Stimulated activated CD4-positive, alpha-beta T cell treated with anti-CD3 and anti-CD28 coated beads, Interleukin-12 subunit alpha, Interleukin-12 subunit beta, amount 100 ng/mL, for 24 hours (primary cell): ENCODE measurements around the gene FAM76B.

ENCODE experiments used
- DNase-seq, 2 experiments: peaks; one replicate each; pipeline ENCODE4 v3.0.0-alpha.2; 2020; ENCODE audit warnings: low read depth in 2 of 2

Gene FAM76B

GRCh38 chr11:95792200-95792599 is 2.6 kb upstream of the FAM76B start:
- DNase-seq, result no peak

GRCh38 chr11:95791709-95792033 is 2.1 kb upstream of the FAM76B start:
- DNase-seq, result no peak

GRCh38 chr11:95790933-95791708 is 1.5 kb upstream of the FAM76B start:
- peak; percentile 28 to 41 for DNase-seq

GRCh38 chr11:95790123-95790932 is 746 bp upstream of the FAM76B start, which contains the start of gene CEP57:
TSS of gene CEP57 (plus strand) at chr11:95790498. CDS start at chr11:95790699, 201 bp downstream.
- peak; percentile 92 to 95 for DNase-seq

GRCh38 chr11:95788921-95789505 is 569 bp downstream of the FAM76B start:
- peak; percentile 11 to 12 for DNase-seq

GRCh38 chr11:95780544-95780943 is 9.0 kb downstream of the FAM76B start:
- DNase-seq, result no peak

GRCh38 chr11:95778699-95779098 is 10.9 kb downstream of the FAM76B start:
- DNase-seq, result no peak

GRCh38 chr11:95776859-95777258 is 12.7 kb downstream of the FAM76B start:
- DNase-seq, result no peak

GRCh38 chr11:95768521-95768920 is 21.1 kb downstream of the FAM76B start:
- DNase-seq, result no peak

- no peak for DNase-seq
Observed at GRCh38 chr11:95767498-95767897, 22.1 kb downstream of the FAM76B start.

GRCh38 chr11:95766701-95767100 is 22.9 kb downstream of the FAM76B start:
- no peak for DNase-seq

- DNase-seq, result no peak
Observed at GRCh38 chr11:95764267-95764898, 25.2 kb downstream of the FAM76B start.

- DNase-seq, result no peak
Observed at GRCh38 chr11:95762534-95762933, 27.0 kb downstream of the FAM76B start.

GRCh38 chr11:95760941-95761340 is 28.6 kb downstream of the FAM76B start:
- DNase-seq, result no peak

- no peak for DNase-seq
Observed at GRCh38 chr11:95751515-95751914, 38.1 kb downstream of the FAM76B start.

- no peak for DNase-seq
Observed at GRCh38 chr11:95750101-95750500, 39.5 kb downstream of the FAM76B start.

GRCh38 chr11:95739108-95739938 is 50.3 kb downstream of the FAM76B start:
- DNase-seq, result no peak

GRCh38 chr11:95736809-95737208 is 52.8 kb downstream of the FAM76B start:
- DNase-seq, result no peak

- no peak for DNase-seq
Observed at GRCh38 chr11:95736355-95736754, 53.2 kb downstream of the FAM76B start.

GRCh38 chr11:95734009-95734572 is 55.5 kb downstream of the FAM76B start:
- no peak for DNase-seq
